ENCODE results near the gene CASP8AP2. TPM values are rescaled to one million over a fixed set of nuclear protein-coding genes. Genes with fewer than 3 reads are reported as not detected.

Gene CASP8AP2
- total RNA-seq, 2 donors from 2014 or later, result 13.9 to 23.8 TPM

DNA sequence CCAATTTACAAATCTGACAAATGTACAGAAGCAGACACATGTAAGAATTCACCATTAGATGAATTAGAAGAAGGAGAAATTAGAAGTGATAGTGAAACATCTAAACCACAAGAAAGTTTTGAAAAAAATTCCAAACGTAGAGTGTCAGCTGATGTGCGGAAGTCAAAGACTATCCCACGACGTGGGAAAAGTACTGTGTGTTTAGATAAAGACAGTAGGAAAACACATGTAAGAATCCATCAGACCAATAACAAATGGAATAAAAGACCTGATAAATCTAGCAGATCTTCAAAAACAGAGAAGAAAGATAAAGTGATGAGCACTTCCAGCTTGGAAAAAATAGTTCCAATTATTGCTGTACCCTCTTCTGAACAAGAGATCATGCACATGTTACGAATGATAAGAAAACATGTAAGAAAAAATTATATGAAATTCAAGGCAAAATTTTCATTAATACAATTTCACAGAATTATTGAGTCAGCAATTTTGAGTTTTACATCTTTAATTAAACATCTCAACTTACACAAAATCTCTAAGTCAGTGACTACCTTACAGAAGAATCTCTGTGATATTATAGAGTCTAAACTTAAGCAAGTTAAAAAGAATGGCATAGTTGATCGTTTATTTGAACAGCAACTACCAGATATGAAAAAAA is 36.5 kb downstream of the CASP8AP2 start:
- H3K27me3 ChIP-seq (replicated peaks; ENCODE audit: insufficient read depth), result no peaks in the 10 kb centered on the region
- TF ChIP-seq, protein P1, sequence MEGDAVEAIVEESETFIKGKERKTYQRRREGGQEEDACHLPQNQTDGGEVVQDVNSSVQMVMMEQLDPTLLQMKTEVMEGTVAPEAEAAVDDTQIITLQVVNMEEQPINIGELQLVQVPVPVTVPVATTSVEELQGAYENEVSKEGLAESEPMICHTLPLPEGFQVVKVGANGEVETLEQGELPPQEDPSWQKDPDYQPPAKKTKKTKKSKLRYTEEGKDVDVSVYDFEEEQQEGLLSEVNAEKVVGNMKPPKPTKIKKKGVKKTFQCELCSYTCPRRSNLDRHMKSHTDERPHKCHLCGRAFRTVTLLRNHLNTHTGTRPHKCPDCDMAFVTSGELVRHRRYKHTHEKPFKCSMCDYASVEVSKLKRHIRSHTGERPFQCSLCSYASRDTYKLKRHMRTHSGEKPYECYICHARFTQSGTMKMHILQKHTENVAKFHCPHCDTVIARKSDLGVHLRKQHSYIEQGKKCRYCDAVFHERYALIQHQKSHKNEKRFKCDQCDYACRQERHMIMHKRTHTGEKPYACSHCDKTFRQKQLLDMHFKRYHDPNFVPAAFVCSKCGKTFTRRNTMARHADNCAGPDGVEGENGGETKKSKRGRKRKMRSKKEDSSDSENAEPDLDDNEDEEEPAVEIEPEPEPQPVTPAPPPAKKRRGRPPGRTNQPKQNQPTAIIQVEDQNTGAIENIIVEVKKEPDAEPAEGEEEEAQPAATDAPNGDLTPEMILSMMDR (IDR thresholded peaks at IDR 0.05), result no peak
- H3K36me3 ChIP-seq, result peaks cover 35% of the 10 kb centered on the region
- ATAC-seq (ENCODE audit: insufficient number of reproducible peaks, low FRiP score, low read depth) (no peak), DNase-seq (ENCODE audit: low spot score) (no peak)
- H3K4me3 ChIP-seq, result no peak overlapping the region
- no peaks in the 10 kb centered on the region for H3K9me3 ChIP-seq
- no peak overlapping the region for H3K27ac ChIP-seq
- no peaks in the 10 kb centered on the region for H3K4me1 ChIP-seq (ENCODE audit: control insufficient read depth in 1 of 2, low read depth in 2 of 2)

DNA sequence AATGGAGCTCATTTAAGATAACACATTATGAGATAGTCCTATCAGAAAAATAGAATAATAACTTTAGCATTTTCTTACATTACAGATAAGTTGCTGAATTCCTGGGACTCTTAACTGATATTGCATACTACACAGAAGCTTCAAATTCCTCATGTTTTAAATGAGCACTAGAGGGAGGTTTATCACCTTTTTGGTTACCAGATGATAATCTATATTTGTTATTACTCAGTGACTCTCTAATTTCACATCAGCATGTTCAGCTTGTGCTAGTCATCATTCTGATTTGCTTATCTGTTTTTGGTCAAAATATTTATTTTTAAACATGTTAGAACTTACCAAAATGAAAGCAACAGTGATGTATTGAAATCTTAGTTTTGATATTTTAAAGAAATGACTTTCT is 44.0 kb downstream of the CASP8AP2 start:
- H3K36me3 ChIP-seq, result peaks cover 13% of the 10 kb centered on the region
- DNase-seq (ENCODE audit: low spot score), result no peak
- no peaks in the 10 kb centered on the region for H3K9me3 ChIP-seq
- H3K27me3 ChIP-seq (replicated peaks; ENCODE audit: insufficient read depth), result no peaks in the 10 kb centered on the region
- no peak overlapping the region for H3K27ac ChIP-seq
- no peaks in the 10 kb centered on the region for H3K4me1 ChIP-seq (ENCODE audit: control insufficient read depth in 1 of 2, low read depth in 2 of 2)
- no peak overlapping the region for H3K4me3 ChIP-seq
- ATAC-seq (ENCODE audit: insufficient number of reproducible peaks, low FRiP score, low read depth), result no peak
- TF ChIP-seq, protein P1 (IDR thresholded peaks at IDR 0.05), result no peak

DNA sequence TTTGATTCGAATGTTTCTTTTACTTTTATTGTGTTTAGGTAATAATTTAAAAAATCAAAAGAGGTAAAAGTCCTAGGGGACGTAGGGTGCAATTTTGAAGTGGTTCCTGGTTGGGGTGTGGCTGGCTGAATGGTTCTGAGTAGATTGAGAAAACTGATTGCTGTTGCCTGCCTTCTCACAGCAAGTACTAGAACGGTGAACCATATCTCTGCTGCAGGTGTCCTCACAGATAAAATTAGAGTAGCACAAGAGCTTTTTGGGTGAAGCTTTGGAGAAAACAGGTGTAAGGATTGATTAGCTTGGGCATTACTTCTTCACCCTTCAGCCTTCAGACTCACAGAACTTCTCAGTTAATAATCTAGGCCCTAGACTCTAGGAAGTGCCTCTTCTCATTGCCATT is 44.8 kb downstream of the CASP8AP2 start:
- Histone ChIP-seq H3K4me1 (ENCODE audit: control insufficient read depth in 1 of 2, low read depth in 2 of 2) (no peaks in the 10 kb centered on the region), H3K27ac (no peak overlapping the region), H3K27me3 (replicated peaks; ENCODE audit: insufficient read depth) (no peaks in the 10 kb centered on the region), H3K36me3 (peaks cover 13% of the 10 kb centered on the region), H3K9me3 (no peaks in the 10 kb centered on the region), H3K4me3 (no peak overlapping the region)
- ATAC-seq (ENCODE audit: insufficient number of reproducible peaks, low FRiP score, low read depth), result no peak
- TF ChIP-seq, protein P1 (IDR thresholded peaks at IDR 0.05), result no peak
- no peak for DNase-seq (ENCODE audit: low spot score)

DNA sequence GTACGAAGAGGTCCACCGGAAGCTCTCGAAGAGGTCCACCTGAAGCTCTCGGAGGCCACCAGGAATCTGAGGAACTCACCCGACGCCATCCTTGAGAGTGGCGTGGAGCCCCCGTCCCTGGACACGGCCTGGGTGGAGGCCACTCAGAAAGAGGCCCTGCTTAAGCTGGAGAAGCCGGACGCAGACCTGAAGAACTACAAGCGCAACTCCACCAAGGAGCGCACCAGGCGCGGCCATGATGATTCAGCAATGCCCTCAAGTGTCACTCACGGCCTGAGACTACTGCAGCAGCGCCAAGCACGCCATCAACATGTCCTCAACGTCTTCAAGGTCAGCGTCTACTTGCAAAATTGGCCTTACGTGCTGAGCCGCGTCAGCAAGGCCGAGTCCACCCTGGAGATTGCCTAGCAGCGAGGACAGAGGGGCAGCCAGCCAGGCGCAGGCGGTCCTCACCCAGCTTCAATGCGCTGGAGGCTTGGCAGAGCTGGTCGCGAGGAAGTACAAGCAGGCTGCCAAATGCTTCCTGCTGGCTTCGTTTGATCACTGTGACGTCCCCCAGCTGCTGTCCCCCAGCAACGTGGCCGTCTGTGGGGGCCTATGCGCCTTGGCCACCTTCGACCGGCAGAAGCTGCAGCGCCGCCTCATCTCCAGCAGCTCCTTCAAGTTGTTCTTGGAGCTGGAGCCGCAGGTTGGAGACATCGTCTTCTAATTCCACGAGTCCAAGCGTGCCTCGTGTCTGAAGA is 56.9 kb downstream of the CASP8AP2 start:
- TF ChIP-seq, protein P1 (IDR thresholded peaks at IDR 0.05), result no peak
- no peak for ATAC-seq (ENCODE audit: insufficient number of reproducible peaks, low FRiP score, low read depth)
- Histone ChIP-seq H3K9me3 (no peaks in the 10 kb centered on the region), H3K4me3 (no peak overlapping the region), H3K4me1 (ENCODE audit: control insufficient read depth in 1 of 2, low read depth in 2 of 2) (no peaks in the 10 kb centered on the region), H3K36me3 (no peaks in the 10 kb centered on the region), H3K27ac (no peak overlapping the region), H3K27me3 (replicated peaks; ENCODE audit: insufficient read depth) (no peaks in the 10 kb centered on the region)
- no peak for DNase-seq (ENCODE audit: low spot score)

DNA sequence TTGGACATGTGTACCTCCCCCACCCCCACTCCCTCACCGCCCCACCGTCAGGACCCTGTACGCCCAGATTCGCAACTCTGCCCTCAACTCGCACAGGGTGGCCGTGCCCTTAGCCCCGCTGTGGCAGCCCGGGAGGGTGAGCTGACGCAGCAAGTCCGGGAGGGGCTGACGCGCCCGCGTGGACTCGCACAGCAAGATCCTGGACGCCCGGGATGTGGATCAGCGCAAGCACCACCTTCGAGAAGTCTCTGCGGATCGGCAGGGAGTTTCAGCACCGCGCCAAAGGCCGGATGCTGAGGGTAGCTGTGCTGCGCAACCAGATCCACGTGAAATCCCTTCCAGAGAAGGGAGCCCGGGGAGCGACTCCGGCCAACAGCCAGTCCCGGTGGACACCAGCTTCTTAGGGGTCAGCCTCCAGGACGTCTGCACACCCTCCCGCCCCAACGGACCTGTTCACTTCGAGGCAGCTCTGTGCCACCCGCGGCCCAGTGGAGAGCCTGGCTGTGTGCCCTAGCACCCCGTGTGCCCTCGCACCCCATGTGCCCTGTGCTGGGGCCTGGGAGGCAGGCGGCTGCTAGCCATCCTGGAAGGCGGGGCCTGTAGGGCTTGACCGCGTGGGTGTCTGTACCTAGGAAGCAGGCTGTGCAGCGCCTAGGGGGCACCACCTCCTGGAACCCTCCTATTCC is 57.9 kb downstream of the CASP8AP2 start:
- no peak overlapping the region for H3K27ac ChIP-seq
- no peaks in the 10 kb centered on the region for H3K27me3 ChIP-seq (replicated peaks; ENCODE audit: insufficient read depth)
- no peaks in the 10 kb centered on the region for H3K36me3 ChIP-seq
- DNase-seq (ENCODE audit: low spot score), result no peak
- TF ChIP-seq, protein P1 (IDR thresholded peaks at IDR 0.05), result no peak
- no peak for ATAC-seq (ENCODE audit: insufficient number of reproducible peaks, low FRiP score, low read depth)
- H3K4me1 ChIP-seq (ENCODE audit: control insufficient read depth in 1 of 2, low read depth in 2 of 2), result no peaks in the 10 kb centered on the region
- H3K9me3 ChIP-seq, result no peaks in the 10 kb centered on the region
- peak overlapping the region; percentile 38 for H3K4me3 ChIP-seq

Measured in thoracic aorta (tissue), 2 donors.